Common myeloid progenitor, CD34-positive (primary cell): ENCODE measurements around the gene TMEM41B.
"Not testable (repeated sequence)": the region's sequence is repeated elsewhere in the genome, so short reads cannot be mapped to it uniquely, and the experiment has no call there.

Experiments
- CTCF ChIA-PET: fragments of 350-600 bp; sonication (Branson Sonifier 250); formaldehyde crosslinking; loops from one replicate; lab custom pipeline; 2021; ENCODE audit warnings: antibody characterized with exemption; lab: Charles Lee
- POLR2A ChIA-PET: fragments of 350-600 bp; sonication (Branson Sonifier 250); formaldehyde crosslinking; loops from one replicate; lab custom pipeline; 2021; ENCODE audit warnings: antibody characterized with exemption; lab: Charles Lee
- DNase-seq, 3 donors: peaks; one replicate each; pipeline versions ENCODE4 v3.0.0 to v3.0.0-alpha.2; 2013
- H3K27ac ChIP-seq, 2 experiments: 1 replicate in 1 of 2; 2 replicates in 1 of 2; pipeline ENCODE4 v1.7.0; 2013; ENCODE audit warnings: inconsistent platforms in 2 of 2, low read length in 2 of 2, mild to moderate bottlenecking in 2 of 2, low read depth in 1 of 2, moderate library complexity in 1 of 2; ENCODE audit not compliant: severe bottlenecking in 2 of 2, insufficient read depth in 1 of 2, poor library complexity in 1 of 2
- H3K27me3 ChIP-seq, 5 experiments: replicated peaks in 2 of 5; 1 replicate in 3 of 5; 2 replicates in 2 of 5; pipeline versions ENCODE4 v1.6.1 to v1.7.0; 2013; ENCODE audit warnings: low read length in 4 of 5, mild to moderate bottlenecking in 2 of 5, moderate library complexity in 2 of 5, inconsistent platforms in 1 of 5; ENCODE audit not compliant: insufficient read depth in 5 of 5, control insufficient read depth in 4 of 5
- H3K36me3 ChIP-seq, 4 experiments: 1 replicate in 2 of 4; 2 replicates in 2 of 4; pipeline versions ENCODE4 v1.6.1 to v1.7.0; 2013; ENCODE audit warnings: low read length in 3 of 4, control low read depth in 1 of 4, mild to moderate bottlenecking in 1 of 4; ENCODE audit not compliant: control insufficient read depth in 4 of 4, insufficient read depth in 4 of 4
- H3K4me1 ChIP-seq, 4 experiments: 1 replicate in 3 of 4; 2 replicates in 1 of 4; pipeline versions ENCODE4 v1.6.1 to v1.7.1; 2013; ENCODE audit warnings: low read length in 3 of 4, mild to moderate bottlenecking in 3 of 4, control low read depth in 1 of 4, inconsistent platforms in 1 of 4, moderate library complexity in 1 of 4; ENCODE audit not compliant: control insufficient read depth in 4 of 4, insufficient read depth in 4 of 4; ENCODE audit errors: control extremely low read depth in 1 of 4
- H3K4me3 ChIP-seq, 7 experiments: 1 replicate in 4 of 7; 2 replicates in 3 of 7; pipeline versions ENCODE4 v1.5.1 to v1.7.0; 2013; ENCODE audit warnings: mild to moderate bottlenecking in 7 of 7, low read length in 6 of 7, moderate library complexity in 6 of 7, inconsistent platforms in 2 of 7, low read depth in 2 of 7, control low read depth in 1 of 7; ENCODE audit not compliant: insufficient read depth in 4 of 7, control insufficient read depth in 1 of 7; ENCODE audit errors: extremely low read depth in 1 of 7
- H3K9me3 ChIP-seq, 5 experiments: 1 replicate in 4 of 5; 2 replicates in 1 of 5; pipeline versions ENCODE4 v1.6.1 to v1.7.1; 2013; ENCODE audit warnings: low read length in 4 of 5, mild to moderate bottlenecking in 2 of 5, inconsistent platforms in 1 of 5, low read depth in 1 of 5, moderate library complexity in 1 of 5; ENCODE audit not compliant: control insufficient read depth in 4 of 5, insufficient read depth in 2 of 5; ENCODE audit errors: control extremely low read depth in 1 of 5
- WGBS: methylation state at CpG from one replicate; pipeline ENCODE4 v1.1.5; 2013; ENCODE audit not compliant: insufficient coverage; 5-methylcytosine and 5-hydroxymethylcytosine counted together

The TMEM41B gene

DNA sequence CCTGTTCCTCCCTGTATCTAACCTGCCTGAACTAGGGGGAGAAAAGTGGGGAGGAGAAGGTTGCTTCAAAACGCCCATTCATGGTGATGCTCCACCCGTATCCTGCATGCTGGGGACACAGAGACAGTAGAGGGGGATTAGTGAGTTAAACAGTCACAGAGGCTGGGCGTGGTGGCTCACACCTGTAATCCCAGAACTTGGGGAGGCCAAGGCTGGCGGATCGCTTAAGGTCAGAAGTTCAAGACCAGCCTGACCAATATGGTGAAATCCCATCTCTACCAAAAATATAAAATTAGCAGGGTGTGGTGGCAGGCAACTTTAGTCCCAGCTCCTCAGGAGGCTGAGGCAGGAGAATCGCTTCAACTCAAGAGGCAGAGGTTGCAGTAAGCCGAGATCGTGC lies 47.5 kb downstream of the TMEM41B start:
- no peaks in the 10 kb centered on the region for H3K36me3 ChIP-seq
- WGBS, result 100% methylated on average over 2 of the region's 8 CpGs
- ChIA-PET CTCF (interaction anchor here (2.2 kb wide), 1 partner anchor 240 kb away, joined by 7 read pairs; no protein-coding TSS in a partner anchor), POLR2A (interaction anchor here (0.7 kb wide), 1 partner anchor 29 kb away, joined by 3 read pairs; no protein-coding TSS in a partner anchor)
- no peaks in the 10 kb centered on the region for H3K27me3 ChIP-seq
- no peak overlapping the region for H3K4me3 ChIP-seq
- H3K4me1 ChIP-seq, result peaks cover 2 to 25% (median 18%) of the 10 kb centered on the region in 4 experiments
- DNase-seq, result no peak
- H3K9me3 ChIP-seq, result no peaks in the 10 kb centered on the region
- H3K27ac ChIP-seq, result no peak overlapping the region

DNA sequence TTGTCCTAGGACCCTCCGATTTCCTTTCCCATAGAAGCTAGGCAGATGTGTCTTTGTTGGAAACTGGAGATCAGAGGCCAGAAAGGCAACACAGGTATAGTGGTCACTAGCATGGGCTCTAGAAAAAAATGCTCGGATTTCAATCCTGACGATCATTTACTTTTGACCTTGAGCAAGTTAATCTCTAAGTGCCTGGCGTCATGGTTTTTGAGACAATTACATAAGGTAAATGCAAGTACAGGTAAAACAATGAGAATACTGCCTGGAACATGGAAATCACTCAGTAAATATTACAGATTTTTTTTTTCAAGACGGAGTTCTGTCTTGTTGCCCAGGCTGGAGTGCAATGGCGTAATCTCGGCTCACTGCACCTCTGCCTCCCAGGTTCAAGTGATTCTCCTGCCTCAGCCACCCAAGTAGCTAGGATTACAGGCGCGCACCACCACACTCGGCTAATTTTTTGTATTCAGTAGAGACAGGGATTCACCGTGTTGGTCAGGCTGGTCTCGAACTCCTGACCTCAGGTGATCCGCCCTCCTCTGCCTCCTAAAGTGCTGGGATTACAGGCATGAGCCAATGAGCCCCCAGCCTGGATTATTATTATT lies 48.2 kb downstream of the TMEM41B start:
- WGBS, result 93% methylated on average over 13 of the region's 13 CpGs
- POLR2A ChIA-PET, result interaction anchor here (0.6 to 1.0 kb wide), 3 partner anchors 30 to 265 kb away, joined by 3 to 6 read pairs (median 3); no protein-coding TSS in a partner anchor
- no peak overlapping the region for H3K27ac ChIP-seq
- no peaks in the 10 kb centered on the region for H3K9me3 ChIP-seq
- no peaks in the 10 kb centered on the region for H3K36me3 ChIP-seq
- no peak for DNase-seq
- H3K4me3 ChIP-seq, result no peak overlapping the region
- no peaks in the 10 kb centered on the region for H3K27me3 ChIP-seq
- peaks cover 2 to 29% (median 20%) of the 10 kb centered on the region in 4 experiments for H3K4me1 ChIP-seq
- CTCF ChIA-PET, result interaction anchor here (0.9 to 3.5 kb wide), 5 partner anchors 8 to 241 kb away, joined by 3 to 17 read pairs (median 3); no protein-coding TSS in a partner anchor

DNA sequence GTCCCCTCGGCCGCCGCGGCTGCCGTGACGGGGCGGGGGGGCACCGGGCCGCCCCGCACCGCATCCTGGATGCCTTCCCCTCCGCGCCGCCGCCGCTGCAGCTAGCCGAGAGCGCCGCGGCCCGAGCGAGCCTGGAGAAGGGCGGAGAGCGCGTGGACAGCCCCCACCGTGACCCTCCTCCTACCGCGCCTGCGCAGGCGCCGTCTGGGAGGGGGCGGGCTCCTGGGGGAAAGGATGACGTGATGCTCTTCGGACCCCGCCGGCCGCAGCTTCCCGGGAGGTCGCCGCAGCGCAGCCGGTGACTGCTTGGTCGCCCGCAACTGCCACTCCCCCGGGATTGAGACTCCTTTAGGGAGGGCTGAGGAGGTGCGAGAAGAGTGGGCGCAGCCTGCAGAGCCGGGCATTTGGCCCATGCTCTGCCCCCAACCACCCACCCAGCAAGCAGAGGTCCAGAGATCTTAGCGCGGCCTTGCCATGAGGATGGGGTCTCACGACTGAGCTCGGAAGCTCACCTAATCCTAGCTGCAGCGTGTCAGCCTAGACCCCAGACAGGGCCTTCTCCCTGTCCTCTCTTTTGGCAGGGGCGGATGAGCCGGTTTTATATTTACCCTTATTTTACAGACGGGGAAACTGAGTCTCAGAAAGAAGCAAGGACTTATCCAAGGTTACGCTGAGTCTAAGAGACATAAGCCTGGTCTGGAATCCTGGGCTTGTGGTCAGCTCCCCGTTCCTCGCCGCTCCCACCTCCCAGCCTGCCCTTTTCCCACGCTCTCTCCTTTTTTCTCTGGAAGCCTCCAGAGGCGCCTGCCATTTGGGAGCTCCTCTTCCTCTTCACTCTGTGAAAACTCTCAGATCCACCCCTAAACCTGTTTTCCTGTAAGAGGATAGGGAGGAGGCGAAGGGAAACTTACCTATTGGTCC lies 48.9 kb downstream of the TMEM41B start, which contains the start of gene DENND5A:
TSS of gene DENND5A (minus strand) at position 140 of the 921 bp plus-strand sequence. CDS start 281 bp downstream, outside the sequence.
- H3K36me3 ChIP-seq, result no peaks in the 10 kb centered on the region
- H3K4me1 ChIP-seq, result peaks cover 4 to 37% (median 26%) of the 10 kb centered on the region in 4 experiments
- 14% methylated on average over 41 of the region's 63 CpGs for WGBS
- peak within 1 kb of the TSS; percentile 83 to 96 for H3K27ac ChIP-seq
- ChIA-PET CTCF (interaction anchor here (0.9 to 3.5 kb wide), 7 partner anchors 8 to 242 kb away, joined by 3 to 17 read pairs (median 3); no protein-coding TSS in a partner anchor), POLR2A (interaction anchor here (0.6 to 1.9 kb wide), 8 partner anchors 8 to 265 kb away, joined by 3 to 11 read pairs (median 5); partner anchors contain the start of gene TMEM41B)
- no peaks in the 10 kb centered on the region for H3K9me3 ChIP-seq
- H3K4me3 ChIP-seq, result peak within 1 kb of the TSS; percentile 89 to 97 (median 94)
- peak; percentile 83 to 89 (median 88) for DNase-seq
- H3K27me3 ChIP-seq, result no peaks in the 10 kb centered on the region

DNA sequence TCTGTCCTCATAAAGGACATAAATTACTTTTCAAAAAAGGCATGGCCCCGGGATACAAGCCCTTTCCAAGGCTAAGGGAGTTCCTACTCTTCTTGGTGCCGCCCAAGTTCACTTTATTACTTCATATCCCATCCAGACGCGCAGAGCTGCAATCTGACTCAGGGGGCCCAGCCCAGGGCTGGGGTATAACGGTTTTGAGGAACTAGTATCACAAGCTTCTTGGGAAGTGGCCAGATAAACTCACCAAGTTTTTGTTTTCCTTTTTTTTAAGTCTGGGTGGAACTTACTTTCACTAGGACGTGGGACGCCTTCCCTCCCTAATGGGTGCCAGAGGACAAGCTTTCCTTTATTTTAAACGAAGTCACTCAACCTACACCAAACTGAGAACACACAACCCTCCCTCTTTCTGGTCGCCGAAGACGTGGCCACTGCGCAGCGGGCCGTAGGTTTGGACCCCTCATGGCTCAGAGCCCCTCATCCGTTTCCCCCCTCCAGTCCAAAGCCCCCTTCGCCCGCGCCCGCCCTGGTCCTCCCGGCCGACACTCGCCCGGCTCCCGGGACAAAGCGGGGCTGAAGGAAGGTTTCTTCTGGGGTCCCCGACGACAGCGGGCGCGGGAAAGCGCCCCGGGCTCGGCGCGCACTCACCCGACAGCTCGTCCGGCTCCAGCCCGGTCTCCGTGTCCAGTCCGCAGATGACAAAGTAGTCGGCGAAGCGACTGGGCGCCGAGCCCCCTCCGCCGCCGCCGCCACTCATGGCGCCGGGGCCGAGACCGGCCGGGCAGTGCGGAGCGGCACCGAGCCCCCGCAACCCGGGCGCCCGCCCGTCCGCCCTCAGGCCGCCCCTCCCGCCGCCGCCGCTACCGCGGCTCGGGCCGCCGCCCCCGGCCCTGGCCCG lies 49.8 kb downstream of the TMEM41B start:
- H3K4me1 ChIP-seq, result peaks cover 8 to 43% (median 33%) of the 10 kb centered on the region in 4 experiments

GRCh38 chr11:9263840-9264315 lies 50.5 kb downstream of the TMEM41B start:
- H3K9me3 ChIP-seq, result no peaks in the 10 kb centered on the region
- no peaks in the 10 kb centered on the region for H3K27me3 ChIP-seq
- peak; percentile 75 to 91 (median 88) for DNase-seq
- 0% methylated on average over 2 of the region's 9 CpGs for WGBS
- ChIA-PET POLR2A (interaction anchor here (0.8 to 1.9 kb wide), 10 partner anchors 10 to 196 kb away, joined by 3 to 11 read pairs (median 4); partner anchors contain the start of gene TMEM41B), CTCF (interaction anchor here (0.6 to 3.5 kb wide), 7 partner anchors 10 to 39 kb away, joined by 3 to 17 read pairs (median 4); no protein-coding TSS in a partner anchor)
- no peaks in the 10 kb centered on the region for H3K36me3 ChIP-seq
- H3K27ac ChIP-seq, result peak overlapping the region; percentile 83 to 96
- peak overlapping the region; percentile 89 to 97 (median 94) for H3K4me3 ChIP-seq
- H3K4me1 ChIP-seq, result peaks cover 8 to 43% (median 33%) of the 10 kb centered on the region in 4 experiments

More for the DNA sequence above, 49.8 kb downstream of the TMEM41B start:
- H3K4me3 ChIP-seq, result peak overlapping the region; percentile 89 to 97 (median 94)
- DNase-seq, result peak; percentile 90 to 97 (median 96)
- H3K27me3 ChIP-seq, result no peaks in the 10 kb centered on the region
- H3K36me3 ChIP-seq, result no peaks in the 10 kb centered on the region
- WGBS, result 0% methylated on average over 64 of the region's 76 CpGs
- POLR2A ChIA-PET, result interaction anchor here (0.6 to 1.9 kb wide), 12 partner anchors 9 to 195 kb away, joined by 3 to 11 read pairs (median 4); partner anchors contain the start of gene TMEM41B
- H3K27ac ChIP-seq, result peak overlapping the region; percentile 83 to 96
- no peaks in the 10 kb centered on the region for H3K9me3 ChIP-seq
- CTCF ChIA-PET, result interaction anchor here (0.6 to 3.5 kb wide), 9 partner anchors 9 to 242 kb away, joined by 3 to 17 read pairs (median 3); no protein-coding TSS in a partner anchor

- H3K27me3 ChIP-seq, H3K4me3 ChIP-seq, H3K27ac ChIP-seq, H3K9me3 ChIP-seq, H3K36me3 ChIP-seq: not testable (repeated sequence)
- peak in 1 of 3 donors; percentile 45 for DNase-seq
- CTCF ChIA-PET, result interaction anchor here (1.1 to 2.9 kb wide), 7 partner anchors 11 to 53 kb away, joined by 3 to 20 read pairs (median 5); no protein-coding TSS in a partner anchor
- POLR2A ChIA-PET, result interaction anchor here (0.9 to 1.0 kb wide), 2 partner anchors 8 to 20 kb away, joined by 3 to 4 read pairs; no protein-coding TSS in a partner anchor
- peaks cover 8 to 40% (median 31%) of the 10 kb centered on the region in 4 experiments for H3K4me1 ChIP-seq
- WGBS, result no CpG with 5 or more reads among the region's 2 CpGs
These were observed 53.6 kb downstream of the TMEM41B start for GRCh38 chr11:9260838-9261146.
